ENCODE results near the gene CCDC154. TPM values are rescaled to one million over a fixed set of nuclear protein-coding genes. Genes with fewer than 3 reads are reported as not detected.

CCDC154 gene
- polyA plus RNA-seq, 1 donor (not counting 4 experiments of a cell fraction or from before 2014, with no cell fraction given), result 0.46 TPM

- no peaks in the 10 kb centered on the region for H3K79me2 ChIP-seq (ENCODE audit: control insufficient read depth, insufficient read depth, low read length)
- H3K9me3 ChIP-seq (ENCODE audit: control insufficient read depth, low read depth, low read length), result no peaks in the 10 kb centered on the region
- dilution Hi-C loops (cut with MboI; ENCODE audit: extremely low pct_ligation_motif_present, low sequenced_read_pairs), result no loop called here
- H3K9me1 ChIP-seq (ENCODE audit: control insufficient read depth, extremely low read depth, insufficient read depth, low read length), result no peaks in the 10 kb centered on the region
- DNase-seq (ENCODE audit: low read depth, low spot score), result no peak
- no peak overlapping the region for H3K9ac ChIP-seq (ENCODE audit: control insufficient read depth, extremely low read depth, insufficient read depth, low read length)
- H3K36me3 ChIP-seq (ENCODE audit: control insufficient read depth in 2 of 2, extremely low read depth in 1 of 2, insufficient read depth in 2 of 2, low read length in 2 of 2), result peaks cover 0 to 6% of the 10 kb centered on the region in 2 experiments
- no peaks in the 10 kb centered on the region for H3K4me1 ChIP-seq (ENCODE audit: control insufficient read depth, extremely low read depth, insufficient read depth, low read length)
- H3K4me2 ChIP-seq (ENCODE audit: control insufficient read depth, extremely low read depth, insufficient read depth, low read depth, low read length), result no peak overlapping the region
- TF ChIP-seq CTCF (optimal IDR thresholded peaks at IDR 0.05 in 1 of 3, IDR thresholded peaks at IDR 0.05 in 1 of 3, conservative IDR thresholded peaks at IDR 0.05 in 1 of 3; ENCODE audit: extremely low read depth in 1 of 3, insufficient read depth in 2 of 3, low read length in 3 of 3) (no peak), EZH2 (IDR thresholded peaks at IDR 0.05; ENCODE audit: low read length) (no peak)
- no peaks in the 10 kb centered on the region for H3K27me3 ChIP-seq (ENCODE audit: control insufficient read depth, extremely low read depth, insufficient read depth, low read length)
- FAIRE-seq, result no peak
- H4K20me1 ChIP-seq (ENCODE audit: control insufficient read depth, extremely low read depth, insufficient read depth, low read length), result no peaks in the 10 kb centered on the region
- H3K27ac ChIP-seq (ENCODE audit: control insufficient read depth, insufficient read depth, low read length), result no peak overlapping the region
- H3K4me3 ChIP-seq (ENCODE audit: control insufficient read depth in 2 of 3, extremely low read depth in 1 of 3, insufficient read depth in 2 of 3, low read depth in 1 of 3, low read length in 3 of 3), result no peak overlapping the region
- no peak overlapping the region for H2AFZ ChIP-seq (ENCODE audit: control insufficient read depth, low read length)
These were observed 51.5 kb downstream of the CCDC154 start for GRCh38 chr16:1392826-1393225.

- Histone ChIP-seq H3K4me1 (ENCODE audit: control insufficient read depth, extremely low read depth, insufficient read depth, low read length) (no peaks in the 10 kb centered on the region), H3K4me2 (ENCODE audit: control insufficient read depth, extremely low read depth, insufficient read depth, low read depth, low read length) (no peak overlapping the region), H2AFZ (ENCODE audit: control insufficient read depth, low read length) (no peak overlapping the region), H3K27ac (ENCODE audit: control insufficient read depth, insufficient read depth, low read length) (no peak overlapping the region), H3K79me2 (ENCODE audit: control insufficient read depth, insufficient read depth, low read length) (no peaks in the 10 kb centered on the region), H3K36me3 (ENCODE audit: control insufficient read depth in 2 of 2, extremely low read depth in 1 of 2, insufficient read depth in 2 of 2, low read length in 2 of 2) (peaks cover 0 to 6% of the 10 kb centered on the region in 2 experiments), H3K9ac (ENCODE audit: control insufficient read depth, extremely low read depth, insufficient read depth, low read length) (no peak overlapping the region), H4K20me1 (ENCODE audit: control insufficient read depth, extremely low read depth, insufficient read depth, low read length) (no peaks in the 10 kb centered on the region), H3K4me3 (ENCODE audit: control insufficient read depth in 2 of 3, extremely low read depth in 1 of 3, insufficient read depth in 2 of 3, low read depth in 1 of 3, low read length in 3 of 3) (no peak overlapping the region), H3K27me3 (ENCODE audit: control insufficient read depth, extremely low read depth, insufficient read depth, low read length) (no peaks in the 10 kb centered on the region), H3K9me1 (ENCODE audit: control insufficient read depth, extremely low read depth, insufficient read depth, low read length) (no peaks in the 10 kb centered on the region), H3K9me3 (ENCODE audit: control insufficient read depth, low read depth, low read length) (no peaks in the 10 kb centered on the region)
- dilution Hi-C loops (cut with MboI; ENCODE audit: extremely low pct_ligation_motif_present, low sequenced_read_pairs), result no loop called here
- no peak for FAIRE-seq
- no peak for DNase-seq (ENCODE audit: low read depth, low spot score)
- no peak for TF ChIP-seq CTCF (optimal IDR thresholded peaks at IDR 0.05 in 1 of 3, IDR thresholded peaks at IDR 0.05 in 1 of 3, conservative IDR thresholded peaks at IDR 0.05 in 1 of 3; ENCODE audit: extremely low read depth in 1 of 3, insufficient read depth in 2 of 3, low read length in 3 of 3)
- no peak for TF ChIP-seq EZH2 (IDR thresholded peaks at IDR 0.05; ENCODE audit: low read length)
These were observed 54.0 kb downstream of the CCDC154 start for GRCh38 chr16:1390239-1390779.
